ENCODE data around the gene NKAIN2.

The NKAIN2 gene

GRCh38 chr6:124539096-124539495 lies 735.4 kb downstream of the NKAIN2 start:
- H3K27ac ChIP-seq (ENCODE audit: low read length), result no peak overlapping the region
- no peaks in the 10 kb centered on the region for H3K27me3 ChIP-seq (replicated peaks; ENCODE audit: insufficient read depth, low read length)
- H3K9ac ChIP-seq (ENCODE audit: low read length), result no peak overlapping the region
- H3K4me1 ChIP-seq (ENCODE audit: low read length), result no peaks in the 10 kb centered on the region
- no peak overlapping the region for H2AFZ ChIP-seq (ENCODE audit: low read length)
- no peak overlapping the region for H3K4me2 ChIP-seq (ENCODE audit: low read depth, low read length)
- H3K9me3 ChIP-seq (replicated peaks; ENCODE audit: insufficient read depth, low read length), result no peaks in the 10 kb centered on the region
- H3K79me2 ChIP-seq (ENCODE audit: low read length), result no peaks in the 10 kb centered on the region
- H3K9me2 ChIP-seq (replicated peaks; ENCODE audit: insufficient read depth, low read length), result no peaks in the 10 kb centered on the region
- no peaks in the 10 kb centered on the region for H3F3A ChIP-seq (ENCODE audit: insufficient read depth, low read length)
- no peaks in the 10 kb centered on the region for H3K36me3 ChIP-seq (replicated peaks; ENCODE audit: insufficient read depth, low read length)
- no peak for DNase-seq
- TF ChIP-seq EZH2phosphoT487 (IDR thresholded peaks at IDR 0.05; ENCODE audit: low read length) (no peak), EZH2 (optimal IDR thresholded peaks at IDR 0.05; ENCODE audit: low read depth, low read length) (no peak)
- TF ChIP-seq, protein P1, sequence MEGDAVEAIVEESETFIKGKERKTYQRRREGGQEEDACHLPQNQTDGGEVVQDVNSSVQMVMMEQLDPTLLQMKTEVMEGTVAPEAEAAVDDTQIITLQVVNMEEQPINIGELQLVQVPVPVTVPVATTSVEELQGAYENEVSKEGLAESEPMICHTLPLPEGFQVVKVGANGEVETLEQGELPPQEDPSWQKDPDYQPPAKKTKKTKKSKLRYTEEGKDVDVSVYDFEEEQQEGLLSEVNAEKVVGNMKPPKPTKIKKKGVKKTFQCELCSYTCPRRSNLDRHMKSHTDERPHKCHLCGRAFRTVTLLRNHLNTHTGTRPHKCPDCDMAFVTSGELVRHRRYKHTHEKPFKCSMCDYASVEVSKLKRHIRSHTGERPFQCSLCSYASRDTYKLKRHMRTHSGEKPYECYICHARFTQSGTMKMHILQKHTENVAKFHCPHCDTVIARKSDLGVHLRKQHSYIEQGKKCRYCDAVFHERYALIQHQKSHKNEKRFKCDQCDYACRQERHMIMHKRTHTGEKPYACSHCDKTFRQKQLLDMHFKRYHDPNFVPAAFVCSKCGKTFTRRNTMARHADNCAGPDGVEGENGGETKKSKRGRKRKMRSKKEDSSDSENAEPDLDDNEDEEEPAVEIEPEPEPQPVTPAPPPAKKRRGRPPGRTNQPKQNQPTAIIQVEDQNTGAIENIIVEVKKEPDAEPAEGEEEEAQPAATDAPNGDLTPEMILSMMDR (IDR thresholded peaks at IDR 0.05; ENCODE audit: low read length), result no peak
- no peak overlapping the region for H3K4me3 ChIP-seq (ENCODE audit: low read length)
- no peaks in the 10 kb centered on the region for H4K20me1 ChIP-seq (ENCODE audit: insufficient read depth, low read length)

DNA sequence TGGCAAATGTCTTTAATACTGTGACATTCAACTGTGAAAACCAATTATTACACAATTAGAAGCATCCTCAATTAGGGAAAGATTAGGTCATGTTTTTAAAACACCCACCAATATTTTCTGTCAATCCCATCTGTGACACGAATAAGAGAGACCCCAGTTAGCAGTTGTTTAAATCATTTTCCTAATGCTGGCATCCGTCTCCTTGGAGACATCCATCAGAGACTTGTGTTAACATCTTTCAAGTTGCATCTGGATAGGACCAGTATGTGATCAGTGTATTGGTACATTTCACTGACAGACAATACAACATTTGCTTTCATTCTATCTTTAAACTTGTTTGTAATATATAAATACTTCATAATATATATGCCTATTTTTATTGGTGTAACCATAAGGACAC lies 737.9 kb downstream of the NKAIN2 start:
- no peak overlapping the region for H3K4me3 ChIP-seq (ENCODE audit: low read length)
- H3K9me3 ChIP-seq (replicated peaks; ENCODE audit: insufficient read depth, low read length), result no peaks in the 10 kb centered on the region
- H3K27me3 ChIP-seq (replicated peaks; ENCODE audit: insufficient read depth, low read length), result no peaks in the 10 kb centered on the region
- H3K9ac ChIP-seq (ENCODE audit: low read length), result no peak overlapping the region
- no peaks in the 10 kb centered on the region for H3K4me1 ChIP-seq (ENCODE audit: low read length)
- no peak for DNase-seq
- no peaks in the 10 kb centered on the region for H4K20me1 ChIP-seq (ENCODE audit: insufficient read depth, low read length)
- TF ChIP-seq EZH2 (optimal IDR thresholded peaks at IDR 0.05; ENCODE audit: low read depth, low read length) (no peak), EZH2phosphoT487 (IDR thresholded peaks at IDR 0.05; ENCODE audit: low read length) (no peak)
- TF ChIP-seq, protein P1 (IDR thresholded peaks at IDR 0.05; ENCODE audit: low read length), result no peak
- H3K79me2 ChIP-seq (ENCODE audit: low read length), result no peaks in the 10 kb centered on the region
- no peaks in the 10 kb centered on the region for H3F3A ChIP-seq (ENCODE audit: insufficient read depth, low read length)
- no peaks in the 10 kb centered on the region for H3K9me2 ChIP-seq (replicated peaks; ENCODE audit: insufficient read depth, low read length)
- H3K27ac ChIP-seq (ENCODE audit: low read length), result no peak overlapping the region
- no peaks in the 10 kb centered on the region for H3K36me3 ChIP-seq (replicated peaks; ENCODE audit: insufficient read depth, low read length)
- H2AFZ ChIP-seq (ENCODE audit: low read length), result no peak overlapping the region
- H3K4me2 ChIP-seq (ENCODE audit: low read depth, low read length), result no peak overlapping the region

- H4K20me1 ChIP-seq (ENCODE audit: insufficient read depth, low read length), result no peaks in the 10 kb centered on the region
- H3K9me3 ChIP-seq (replicated peaks; ENCODE audit: insufficient read depth, low read length), result no peaks in the 10 kb centered on the region
- H3F3A ChIP-seq (ENCODE audit: insufficient read depth, low read length), result no peaks in the 10 kb centered on the region
- H3K9me2 ChIP-seq (replicated peaks; ENCODE audit: insufficient read depth, low read length), result no peaks in the 10 kb centered on the region
- H3K9ac ChIP-seq (ENCODE audit: low read length), result no peak overlapping the region
- H3K27me3 ChIP-seq (replicated peaks; ENCODE audit: insufficient read depth, low read length), result no peaks in the 10 kb centered on the region
- no peak overlapping the region for H2AFZ ChIP-seq (ENCODE audit: low read length)
- no peaks in the 10 kb centered on the region for H3K79me2 ChIP-seq (ENCODE audit: low read length)
- TF ChIP-seq EZH2 (optimal IDR thresholded peaks at IDR 0.05; ENCODE audit: low read depth, low read length) (no peak), EZH2phosphoT487 (IDR thresholded peaks at IDR 0.05; ENCODE audit: low read length) (no peak)
- TF ChIP-seq, protein P1 (IDR thresholded peaks at IDR 0.05; ENCODE audit: low read length), result no peak
- no peak overlapping the region for H3K4me3 ChIP-seq (ENCODE audit: low read length)
- H3K27ac ChIP-seq (ENCODE audit: low read length), result no peak overlapping the region
- 0 out of 2 replicates have a peak, but pooled peaks cover 3% of the 10 kb centered on the region for H3K4me1 ChIP-seq (ENCODE audit: low read length)
- H3K4me2 ChIP-seq (ENCODE audit: low read depth, low read length), result no peak overlapping the region
- no peak for DNase-seq
- H3K36me3 ChIP-seq (replicated peaks; ENCODE audit: insufficient read depth, low read length), result no peaks in the 10 kb centered on the region
Measured at GRCh38 chr6:124546601-124547000, 742.9 kb downstream of the NKAIN2 start.
